GM19468 (cell line): ENCODE data around the gene PIGB.
"Not testable (repeated sequence)": the region's sequence is repeated elsewhere in the genome, so short reads cannot be mapped to it uniquely, and the experiment has no call there.

ENCODE experiments used
- ATAC-seq: cut with Tn5 transposase; IDR thresholded peaks from one replicate; pipeline ENCODE4 v1.9.1; 2021; ENCODE audit warnings: mild to moderate bottlenecking, moderate library complexity, moderate number of reproducible peaks; ENCODE audit not compliant: unreplicated experiment; ENCODE audit errors: extremely low read depth

Gene PIGB

GRCh38 chr15:55290528-55291057 is 28.4 kb upstream of the PIGB start:
- ATAC-seq = peak; percentile 74

DNA sequence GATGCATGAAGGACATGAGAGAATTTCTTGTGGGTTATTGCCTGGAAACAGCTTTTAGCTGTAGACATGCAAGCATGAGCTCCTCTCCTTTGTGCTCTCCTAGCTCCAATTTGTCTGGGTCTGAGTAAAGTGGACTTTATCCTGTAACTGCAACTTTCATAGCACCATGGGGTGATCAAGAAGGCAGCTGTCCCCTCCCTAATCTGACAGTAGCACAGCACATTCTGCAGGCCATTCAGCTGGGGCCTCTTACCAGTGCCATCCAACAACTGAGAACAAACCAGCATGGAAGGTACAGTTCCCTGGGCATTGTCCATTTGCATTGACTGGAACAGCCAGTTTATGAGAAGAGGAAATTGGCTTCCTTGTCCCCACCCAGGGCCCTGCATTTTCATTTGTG is 21.7 kb upstream of the PIGB start:
- ATAC-seq = no peak

GRCh38 chr15:55302801-55303200 is 16.2 kb upstream of the PIGB start:
- ATAC-seq = not testable (repeated sequence)

GRCh38 chr15:55319537-55320237 is 665 bp downstream of the PIGB start:
- ATAC-seq = no peak

GRCh38 chr15:55320238-55320550 is 1.2 kb downstream of the PIGB start:
- no peak for ATAC-seq

- no peak for ATAC-seq
Observed at GRCh38 chr15:55320963-55321362, 1.9 kb downstream of the PIGB start.

GRCh38 chr15:55322467-55322866 is 3.4 kb downstream of the PIGB start:
- ATAC-seq = no peak

DNA sequence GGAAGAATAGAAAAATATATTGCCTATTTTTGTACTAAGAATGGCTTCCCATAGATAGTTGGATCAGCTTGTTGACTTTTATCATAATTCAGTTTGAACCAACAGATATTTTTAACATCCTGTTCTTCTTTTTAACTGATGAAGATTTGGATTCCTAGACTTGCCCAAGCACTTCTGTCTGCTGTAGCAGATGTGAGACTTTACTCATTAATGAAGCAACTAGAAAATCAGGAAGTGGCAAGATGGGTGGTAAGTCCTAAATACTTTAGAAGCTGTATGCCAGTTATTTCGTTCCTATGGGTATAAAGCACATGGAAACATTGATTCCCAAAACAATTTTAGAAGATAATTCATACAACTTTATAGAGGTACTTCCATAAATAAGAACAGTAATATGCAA is 8.4 kb downstream of the PIGB start:
- ATAC-seq = no peak

- no peak for ATAC-seq
Observed at GRCh38 chr15:55334371-55334770, 15.3 kb downstream of the PIGB start.

GRCh38 chr15:55334997-55335396 is 16.0 kb downstream of the PIGB start:
- no peak for ATAC-seq

- no peak for ATAC-seq
Observed at GRCh38 chr15:55337160-55337559, 18.1 kb downstream of the PIGB start.

GRCh38 chr15:55343168-55343567 is 24.1 kb downstream of the PIGB start:
- no peak for ATAC-seq

- ATAC-seq = no peak
Observed at GRCh38 chr15:55344206-55344605, 25.2 kb downstream of the PIGB start.

- ATAC-seq = no peak
Observed at GRCh38 chr15:55348281-55348778, 29.3 kb downstream of the PIGB start.

DNA sequence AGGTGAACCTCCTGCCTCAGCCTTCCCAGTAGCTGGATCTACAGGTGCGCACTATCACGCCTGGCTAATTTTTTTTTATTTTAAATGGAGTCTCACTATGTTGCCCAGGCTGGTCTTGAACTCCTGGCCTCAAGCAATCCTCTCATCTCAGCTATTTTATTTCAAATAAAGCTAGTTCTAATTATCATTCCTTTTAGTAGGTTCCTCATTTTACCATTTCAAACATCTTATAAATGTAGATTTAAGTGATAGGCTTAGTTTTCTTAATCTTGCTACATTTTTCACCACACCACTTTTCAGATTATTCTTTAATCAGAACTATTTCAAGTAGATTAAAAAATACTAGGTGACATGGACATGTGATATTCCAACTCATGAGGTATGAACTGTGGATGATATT is 30.3 kb downstream of the PIGB start:
- ATAC-seq = no peak

DNA sequence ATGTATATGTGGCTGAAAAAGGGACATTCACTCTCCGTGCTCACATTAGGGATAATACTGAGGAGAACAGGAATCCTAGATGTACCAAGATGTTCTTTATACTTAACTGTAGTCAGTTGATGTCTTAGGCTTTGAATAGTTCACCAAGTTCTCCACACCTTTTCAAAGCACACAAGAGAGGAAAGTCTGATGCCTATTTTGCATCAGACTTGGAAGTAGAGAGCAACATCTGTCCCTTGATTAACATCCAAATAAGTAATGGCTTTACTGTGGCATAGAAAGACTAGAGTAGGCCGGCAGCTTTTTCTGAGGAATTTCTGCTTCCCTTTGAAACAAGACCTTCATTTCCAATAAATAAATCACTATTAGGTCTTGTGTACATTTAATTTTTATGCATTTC is 34.0 kb downstream of the PIGB start:
- ATAC-seq = no peak

GRCh38 chr15:55356985-55357585 is 38.1 kb downstream of the PIGB start:
- ATAC-seq = no peak

DNA sequence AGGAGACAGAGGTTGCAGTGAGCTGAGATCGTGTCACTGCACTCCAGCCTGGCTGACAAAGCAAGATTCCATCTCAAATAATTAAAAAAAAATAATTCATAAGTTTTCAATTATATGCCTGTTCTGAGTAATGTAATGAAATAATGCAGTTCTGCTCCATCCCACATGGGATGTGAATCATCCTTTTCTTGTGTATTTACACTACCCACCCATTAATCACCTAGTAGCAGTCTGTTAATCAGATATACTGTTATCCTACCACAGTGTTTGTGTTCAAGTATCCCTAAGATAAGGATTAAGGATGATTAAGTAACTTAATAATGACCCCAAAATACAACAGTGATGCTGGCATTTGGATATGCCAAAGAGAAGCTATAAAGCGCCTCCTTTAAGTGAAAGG is 38.8 kb downstream of the PIGB start:
- ATAC-seq = no peak

DNA sequence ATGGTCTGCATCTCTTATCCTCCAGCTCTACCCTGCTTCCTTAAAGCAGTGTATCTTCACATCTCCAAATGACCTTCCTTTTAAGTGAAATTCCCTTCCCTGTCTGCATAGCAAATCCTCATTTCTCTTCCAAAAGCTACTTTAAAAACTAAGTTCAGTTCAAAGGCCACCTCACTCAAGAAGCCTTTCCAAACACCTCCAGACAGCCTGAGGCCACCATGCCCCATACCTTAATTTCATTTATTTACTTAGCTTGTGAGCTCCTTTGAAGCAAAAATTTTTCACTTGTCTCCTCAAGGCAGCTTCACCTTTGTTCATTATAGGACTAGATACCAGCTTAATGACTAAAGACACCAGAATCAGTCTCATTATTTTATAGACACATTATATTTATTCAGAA is 39.4 kb downstream of the PIGB start:
- ATAC-seq = no peak

- ATAC-seq = no peak
Observed at GRCh38 chr15:55360256-55360655, 41.2 kb downstream of the PIGB start.

- ATAC-seq = no peak
Observed at GRCh38 chr15:55361048-55361447, 42.0 kb downstream of the PIGB start.

DNA sequence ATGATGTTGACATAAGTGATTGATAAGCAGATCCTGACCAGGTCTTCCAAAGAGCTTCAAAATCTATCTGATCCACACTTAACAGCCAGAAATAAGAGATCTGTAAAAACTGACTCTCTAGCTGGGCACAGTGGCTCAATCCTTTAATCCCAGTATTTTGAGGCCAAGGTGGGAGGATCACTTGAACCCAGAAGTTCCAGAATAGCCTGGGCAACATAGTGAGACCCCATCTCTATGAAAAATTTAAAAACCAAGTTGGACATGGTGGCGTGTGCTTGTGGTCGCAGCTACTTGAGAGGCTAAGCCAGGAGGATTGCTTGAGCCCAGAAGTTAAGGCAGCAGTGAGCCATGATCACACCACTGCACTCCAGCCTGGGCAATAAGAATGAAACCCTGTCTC is 43.6 kb downstream of the PIGB start:
- no peak for ATAC-seq
